Mononuclear cell (primary cell): ENCODE measurements around the gene CNTN3. TPM values are rescaled to one million over a fixed set of nuclear protein-coding genes. Genes with fewer than 3 reads are reported as not detected.

Source experiments
- H3K27me3 ChIP-seq: 2 replicates; pipeline ENCODE4 v1.6.0; 2011; ENCODE audit warnings: low read length, control low read depth; ENCODE audit not compliant: insufficient read depth
- H3K4me1 ChIP-seq: 2 replicates; pipeline ENCODE4 v1.5.1; 2011; ENCODE audit warnings: mild to moderate bottlenecking, low read length, control low read depth; ENCODE audit not compliant: insufficient read depth
- H3K4me3 ChIP-seq: 2 replicates; pipeline ENCODE4 v1.5.1; 2011; ENCODE audit warnings: mild to moderate bottlenecking, low read length, moderate library complexity
- H3K9me3 ChIP-seq: 2 replicates; pipeline ENCODE4 v1.5.1; 2011; ENCODE audit warnings: low read depth, mild to moderate bottlenecking, control low read depth, low read length
- total RNA-seq: library from RNA; depleted of rRNA; stranded (reverse); fragments of >200 nt; gene quantifications from one replicate; pipeline ENCODE4 v1.2.3, GENCODE V29; 2012

The CNTN3 gene
- not detected for total RNA-seq

- H3K27me3 ChIP-seq: peaks cover 18% of the 10 kb centered on the region
- no peak within 1 kb of the TSS for H3K4me3 ChIP-seq
- H3K9me3 ChIP-seq: no peaks in the 10 kb centered on the region
- H3K4me1 ChIP-seq: no peaks in the 10 kb centered on the region
Measured at GRCh38 chr3:74614107-74614967, at the start of gene CNTN3. Gene CNTN3, minus strand, starts transcription at chr3:74614659. Its CDS starts 93,547 bp downstream, at chr3:74521112.

- no peak overlapping the region for H3K4me3 ChIP-seq
- H3K9me3 ChIP-seq: peaks cover 5% of the 10 kb centered on the region
- H3K27me3 ChIP-seq: no peaks in the 10 kb centered on the region
- H3K4me1 ChIP-seq: no peaks in the 10 kb centered on the region
Measured at GRCh38 chr3:74663178-74663577, 48.7 kb upstream of the CNTN3 start.

- Histone ChIP-seq H3K9me3 (peaks cover 5% of the 10 kb centered on the region), H3K4me3 (no peak overlapping the region), H3K4me1 (no peaks in the 10 kb centered on the region), H3K27me3 (no peaks in the 10 kb centered on the region)
Measured at GRCh38 chr3:74661672-74662071, 47.2 kb upstream of the CNTN3 start.

- H3K9me3 ChIP-seq: no peaks in the 10 kb centered on the region
- no peaks in the 10 kb centered on the region for H3K27me3 ChIP-seq
- no peak overlapping the region for H3K4me3 ChIP-seq
- H3K4me1 ChIP-seq: no peaks in the 10 kb centered on the region
Measured at GRCh38 chr3:74651885-74652284, 37.4 kb upstream of the CNTN3 start.

GRCh38 chr3:74651292-74651691 lies 36.8 kb upstream of the CNTN3 start:
- no peaks in the 10 kb centered on the region for H3K9me3 ChIP-seq
- no peak overlapping the region for H3K4me3 ChIP-seq
- H3K27me3 ChIP-seq: no peaks in the 10 kb centered on the region
- H3K4me1 ChIP-seq: no peaks in the 10 kb centered on the region

- H3K9me3 ChIP-seq: no peaks in the 10 kb centered on the region
- H3K4me3 ChIP-seq: no peak overlapping the region
Measured at GRCh38 chr3:74648107-74648506, 33.6 kb upstream of the CNTN3 start.

GRCh38 chr3:74646094-74646493 lies 31.6 kb upstream of the CNTN3 start:
- Histone ChIP-seq H3K4me3 (no peak overlapping the region), H3K27me3 (no peaks in the 10 kb centered on the region), H3K9me3 (no peaks in the 10 kb centered on the region), H3K4me1 (no peaks in the 10 kb centered on the region)

More at GRCh38 chr3:74648107-74648506, 33.6 kb upstream of the CNTN3 start:
- Histone ChIP-seq H3K4me1 (no peaks in the 10 kb centered on the region), H3K27me3 (no peaks in the 10 kb centered on the region)

GRCh38 chr3:74643636-74644035 lies 29.2 kb upstream of the CNTN3 start:
- H3K27me3 ChIP-seq: no peaks in the 10 kb centered on the region
- no peaks in the 10 kb centered on the region for H3K4me1 ChIP-seq
- no peaks in the 10 kb centered on the region for H3K9me3 ChIP-seq
- H3K4me3 ChIP-seq: no peak overlapping the region

GRCh38 chr3:74642876-74643275 lies 28.4 kb upstream of the CNTN3 start:
- Histone ChIP-seq H3K4me1 (no peaks in the 10 kb centered on the region), H3K4me3 (no peak overlapping the region), H3K9me3 (no peaks in the 10 kb centered on the region), H3K27me3 (no peaks in the 10 kb centered on the region)

- no peak overlapping the region for H3K4me3 ChIP-seq
- H3K27me3 ChIP-seq: no peaks in the 10 kb centered on the region
- H3K4me1 ChIP-seq: no peaks in the 10 kb centered on the region
- H3K9me3 ChIP-seq: no peaks in the 10 kb centered on the region
Measured at GRCh38 chr3:74640211-74640610, 25.8 kb upstream of the CNTN3 start.

- Histone ChIP-seq H3K4me1 (no peaks in the 10 kb centered on the region), H3K4me3 (no peak overlapping the region), H3K9me3 (no peaks in the 10 kb centered on the region), H3K27me3 (no peaks in the 10 kb centered on the region)
Measured at GRCh38 chr3:74639681-74640080, 25.2 kb upstream of the CNTN3 start.

GRCh38 chr3:74636981-74637380 lies 22.5 kb upstream of the CNTN3 start:
- no peaks in the 10 kb centered on the region for H3K9me3 ChIP-seq
- no peaks in the 10 kb centered on the region for H3K27me3 ChIP-seq
- no peaks in the 10 kb centered on the region for H3K4me1 ChIP-seq
- no peak overlapping the region for H3K4me3 ChIP-seq

GRCh38 chr3:74633021-74633420 lies 18.6 kb upstream of the CNTN3 start:
- Histone ChIP-seq H3K27me3 (no peaks in the 10 kb centered on the region), H3K4me3 (no peak overlapping the region), H3K9me3 (no peaks in the 10 kb centered on the region), H3K4me1 (no peaks in the 10 kb centered on the region)

GRCh38 chr3:74631351-74632140 lies 17.1 kb upstream of the CNTN3 start:
- Histone ChIP-seq H3K9me3 (no peaks in the 10 kb centered on the region), H3K4me1 (no peaks in the 10 kb centered on the region), H3K4me3 (no peak overlapping the region), H3K27me3 (no peaks in the 10 kb centered on the region)

GRCh38 chr3:74630602-74631001 lies 16.1 kb upstream of the CNTN3 start:
- no peak overlapping the region for H3K4me3 ChIP-seq
- H3K4me1 ChIP-seq: no peaks in the 10 kb centered on the region
- H3K27me3 ChIP-seq: no peaks in the 10 kb centered on the region
- H3K9me3 ChIP-seq: no peaks in the 10 kb centered on the region
